HepG2 (cell line): ENCODE results near the gene ZNF526. TPM values are rescaled to one million over a fixed set of nuclear protein-coding genes. Genes with fewer than 3 reads are reported as not detected.

ENCODE experiments used
- CAMTA2 ChIP-seq: sonication (generic); formaldehyde crosslinking; IDR thresholded peaks from 2 replicates; pipeline ENCODE4 v1.4.0; 2020; ENCODE audit warnings: mild to moderate bottlenecking, missing genetic modification reagents, borderline replicate concordance
- DNMT1 ChIP-seq: sonication (generic); formaldehyde crosslinking; IDR thresholded peaks from 2 replicates; pipeline ENCODE4 v1.5.1; 2020; ENCODE audit warnings: mild to moderate bottlenecking, missing genetic modification reagents
- GTF2F1 ChIP-seq: fragments of 150-350 bp; IDR thresholded peaks from 2 replicates; pipeline ENCODE4 v1.6.1; 2014; ENCODE audit warnings: low read length
- GTF3A ChIP-seq: sonication (generic); formaldehyde crosslinking; conservative IDR thresholded peaks from 2 replicates; pipeline ENCODE4 v1.4.0; 2020; ENCODE audit warnings: mild to moderate bottlenecking, missing genetic modification reagents
- HDAC2 ChIP-seq: sonication (generic); formaldehyde crosslinking; IDR thresholded peaks from 2 replicates; pipeline ENCODE4 v1.4.0; 2020; ENCODE audit warnings: missing genetic modification reagents
- MED1 ChIP-seq: sonication (generic); formaldehyde crosslinking; IDR thresholded peaks from 2 replicates; pipeline ENCODE4 v1.4.0; 2020; ENCODE audit warnings: missing genetic modification reagents
- MXI1 ChIP-seq: IDR thresholded peaks from 3 replicates; pipeline ENCODE4 v1.6.1; 2012; ENCODE audit warnings: low read depth, low read length, inconsistent platforms, borderline replicate concordance
- PCBP1 ChIP-seq: fragments of 200-400 bp; formaldehyde crosslinking; IDR thresholded peaks from 2 replicates; pipeline ENCODE4 v1.6.1; 2017; ENCODE audit warnings: mild to moderate bottlenecking, low read depth, low read length, borderline replicate concordance
- PHF20 ChIP-seq: sonication (generic); formaldehyde crosslinking; IDR thresholded peaks from 2 replicates; pipeline ENCODE4 v1.5.0; 2020; ENCODE audit warnings: mild to moderate bottlenecking, missing genetic modification reagents
- RAD51 ChIP-seq: fragments of 450-650 bp; IDR thresholded peaks from 2 replicates; pipeline ENCODE4 v1.6.1; 2016; ENCODE audit warnings: borderline replicate concordance
- RORA ChIP-seq: sonication (generic); formaldehyde crosslinking; IDR thresholded peaks from 2 replicates; pipeline ENCODE4 v1.5.0; 2020; ENCODE audit warnings: mild to moderate bottlenecking, missing genetic modification reagents, moderate library complexity
- SIN3A ChIP-seq: IDR thresholded peaks from 2 replicates; pipeline ENCODE4 v1.6.1; 2011; ENCODE audit warnings: low read depth, mild to moderate bottlenecking, control low read depth, low read length, borderline replicate concordance
- SP4 ChIP-seq: sonication (generic); formaldehyde crosslinking; IDR thresholded peaks from 2 replicates; pipeline ENCODE4 v1.8.1; 2023; ENCODE audit warnings: mild to moderate bottlenecking, missing genetic modification reagents
- SRSF9 ChIP-seq: fragments of 200-400 bp; formaldehyde crosslinking; IDR thresholded peaks from 2 replicates; pipeline ENCODE4 v1.6.1; 2018; ENCODE audit warnings: borderline replicate concordance, mild to moderate bottlenecking, low read depth, low read length; ENCODE audit not compliant: insufficient read depth, poor library complexity, severe bottlenecking
- WIZ ChIP-seq: sonication (generic); formaldehyde crosslinking; IDR thresholded peaks from 2 replicates; pipeline ENCODE4 v1.5.1; 2020; ENCODE audit warnings: mild to moderate bottlenecking, missing genetic modification reagents
- ZMYM4 ChIP-seq: sonication (generic); formaldehyde crosslinking; IDR thresholded peaks from 2 replicates; pipeline ENCODE4 v1.8.1; 2023; ENCODE audit warnings: mild to moderate bottlenecking, missing genetic modification reagents
- ZNF121 ChIP-seq: sonication (generic); formaldehyde crosslinking; IDR thresholded peaks from 2 replicates; pipeline ENCODE4 v1.5.0; 2020; ENCODE audit warnings: mild to moderate bottlenecking, missing genetic modification reagents
- ZNF44 ChIP-seq: sonication (generic); formaldehyde crosslinking; IDR thresholded peaks from 2 replicates; pipeline ENCODE4 v1.5.1; 2020; ENCODE audit warnings: mild to moderate bottlenecking, missing genetic modification reagents
- ZNF451 ChIP-seq: sonication (generic); formaldehyde crosslinking; IDR thresholded peaks from 2 replicates; pipeline ENCODE4 v1.5.0; 2020; ENCODE audit warnings: mild to moderate bottlenecking, missing genetic modification reagents
- ZNF615 ChIP-seq: sonication (generic); formaldehyde crosslinking; IDR thresholded peaks from 2 replicates; pipeline ENCODE4 v1.5.0; 2020; ENCODE audit warnings: mild to moderate bottlenecking, missing genetic modification reagents, borderline replicate concordance
- ZNF780A ChIP-seq: sonication (generic); formaldehyde crosslinking; IDR thresholded peaks from 2 replicates; pipeline ENCODE4 v1.8.0; 2022; ENCODE audit warnings: mild to moderate bottlenecking, missing genetic modification reagents, moderate library complexity
- polyA plus RNA-seq, 8 experiments: library from polyadenylated mRNA; depleted of rRNA in 3 of 8; stranded (reverse) in 7 of 8; unstranded in 1 of 8; fragments of >200 nt; fragmentation: Illumina TruSeq in 4 of 8; extraction: Trizol in 4 of 8; gene quantifications; 2 replicates each; pipeline versions ENCODE4 v1.2.1 to v1.2.3, GENCODE V29; 2011 to 2016; ENCODE audit warnings: low read depth in 4 of 8, missing spikeins in 1 of 8, mixed read lengths in 1 of 8; ENCODE audit not compliant: insufficient read depth in 1 of 8
- total RNA-seq, 5 experiments: library from RNA; depleted of rRNA; stranded (reverse); fragments of >200 nt; fragmentation: Illumina TruSeq; extraction: Trizol; gene quantifications; 2 replicates each; pipeline ENCODE4 v1.2.3, GENCODE V29; 2016; ENCODE audit warnings: low read depth in 1 of 5
- TF ChIP-seq, protein P1 (sequence below): IDR thresholded peaks from 2 replicates; pipeline ENCODE4 v1.6.1; 2012; ENCODE audit warnings: low read length, improper control_type of control experiment
- TF ChIP-seq, protein P2 (sequence below): conservative IDR thresholded peaks from 2 replicates; pipeline ENCODE4 v1.6.1; 2018; ENCODE audit warnings: missing genetic modification reagents
- TF ChIP-seq, protein P3 (sequence below): sonication (generic); formaldehyde crosslinking; IDR thresholded peaks from 2 replicates; pipeline ENCODE4 v1.5.1; 2020; ENCODE audit warnings: mild to moderate bottlenecking, moderate library complexity, missing genetic modification reagents

Gene ZNF526
- total and polyA plus RNA-seq, 2 of the 13 experiments (the other 11 are each of a cell fraction or from before 2014, with no cell fraction given) = 3.3 to 8.4 TPM

DNA sequence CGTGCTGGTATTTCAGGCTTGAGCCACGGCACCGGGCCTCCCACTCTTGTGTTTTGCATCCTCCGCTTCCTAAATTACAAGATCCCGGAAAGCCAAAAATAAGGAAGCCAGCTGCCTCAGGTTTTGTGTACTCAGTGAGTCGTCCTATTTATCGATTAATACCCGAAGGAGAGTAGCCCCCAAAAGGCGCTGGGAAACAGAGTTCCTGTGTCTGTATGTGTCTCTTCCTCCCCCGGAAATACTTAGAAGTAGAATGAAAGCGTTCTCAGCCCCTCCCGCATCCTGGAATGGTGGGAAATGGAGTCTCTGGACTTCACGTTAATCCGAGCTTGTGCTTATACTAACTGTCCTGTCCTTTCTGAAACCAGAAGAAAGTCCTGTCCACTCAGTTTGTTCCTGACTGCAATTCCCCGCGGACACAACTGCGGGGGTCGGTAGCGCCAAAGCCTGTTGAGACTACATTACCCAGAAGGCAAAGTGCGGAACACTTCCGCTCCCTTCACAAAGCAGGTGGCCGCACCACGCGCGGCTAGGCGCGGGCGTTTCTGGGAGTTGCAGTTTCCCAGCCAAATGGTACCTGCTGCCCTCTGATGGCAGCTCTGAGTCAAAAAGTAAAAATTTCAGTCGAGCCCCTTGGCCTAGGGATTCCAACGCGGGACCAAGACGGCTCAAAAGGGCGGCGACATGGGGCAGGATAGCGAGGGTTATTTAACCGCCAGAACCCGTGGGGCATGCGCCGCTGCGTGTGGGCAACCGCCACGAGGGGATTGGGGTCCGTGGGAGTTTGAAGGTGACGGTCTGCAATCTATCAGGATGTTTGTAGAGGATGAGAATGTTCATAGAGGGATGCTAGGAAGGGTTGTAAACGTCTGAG lies 24.5 kb downstream of the ZNF526 start (continued):
- TF ChIP-seq WIZ (CRISPR knock-in tag) (no peak), MED1 (CRISPR knock-in tag) (peak; percentile 49; the same call in 1 of the 2 replicates), SP4 (CRISPR knock-in tag) (0 out of 2 replicates have a peak, but pooled peaks have one; percentile 61), ZNF44 (CRISPR knock-in tag) (no peak; the same call in 1 of the 2 replicates), CAMTA2 (CRISPR knock-in tag) (no peak), ZNF615 (no peak), GTF3A (CRISPR knock-in tag) (no peak), ZNF780A (no peak), SIN3A (no peak; the same call in 1 of the 2 replicates), MXI1 (peak; percentile 91; the same call in 2 of the 3 replicates), SRSF9 (no peak), RAD51 (no peak), PHF20 (CRISPR knock-in tag) (peak; percentile 59; the same call in 1 of the 2 replicates), PCBP1 (0 out of 2 replicates have a peak, but pooled peaks have one; percentile 73), RORA (CRISPR knock-in tag) (no peak), ZNF451 (no peak), ZNF121 (CRISPR knock-in tag) (no peak; the same call in 1 of the 2 replicates), GTF2F1 (no peak), DNMT1 (CRISPR knock-in tag) (no peak), HDAC2 (CRISPR knock-in tag) (no peak), ZMYM4 (no peak)
- TF ChIP-seq, protein P1, sequence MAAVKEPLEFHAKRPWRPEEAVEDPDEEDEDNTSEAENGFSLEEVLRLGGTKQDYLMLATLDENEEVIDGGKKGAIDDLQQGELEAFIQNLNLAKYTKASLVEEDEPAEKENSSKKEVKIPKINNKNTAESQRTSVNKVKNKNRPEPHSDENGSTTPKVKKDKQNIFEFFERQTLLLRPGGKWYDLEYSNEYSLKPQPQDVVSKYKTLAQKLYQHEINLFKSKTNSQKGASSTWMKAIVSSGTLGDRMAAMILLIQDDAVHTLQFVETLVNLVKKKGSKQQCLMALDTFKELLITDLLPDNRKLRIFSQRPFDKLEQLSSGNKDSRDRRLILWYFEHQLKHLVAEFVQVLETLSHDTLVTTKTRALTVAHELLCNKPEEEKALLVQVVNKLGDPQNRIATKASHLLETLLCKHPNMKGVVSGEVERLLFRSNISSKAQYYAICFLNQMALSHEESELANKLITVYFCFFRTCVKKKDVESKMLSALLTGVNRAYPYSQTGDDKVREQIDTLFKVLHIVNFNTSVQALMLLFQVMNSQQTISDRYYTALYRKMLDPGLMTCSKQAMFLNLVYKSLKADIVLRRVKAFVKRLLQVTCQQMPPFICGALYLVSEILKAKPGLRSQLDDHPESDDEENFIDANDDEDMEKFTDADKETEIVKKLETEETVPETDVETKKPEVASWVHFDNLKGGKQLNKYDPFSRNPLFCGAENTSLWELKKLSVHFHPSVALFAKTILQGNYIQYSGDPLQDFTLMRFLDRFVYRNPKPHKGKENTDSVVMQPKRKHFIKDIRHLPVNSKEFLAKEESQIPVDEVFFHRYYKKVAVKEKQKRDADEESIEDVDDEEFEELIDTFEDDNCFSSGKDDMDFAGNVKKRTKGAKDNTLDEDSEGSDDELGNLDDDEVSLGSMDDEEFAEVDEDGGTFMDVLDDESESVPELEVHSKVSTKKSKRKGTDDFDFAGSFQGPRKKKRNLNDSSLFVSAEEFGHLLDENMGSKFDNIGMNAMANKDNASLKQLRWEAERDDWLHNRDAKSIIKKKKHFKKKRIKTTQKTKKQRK = no peak
- TF ChIP-seq, protein P2, sequence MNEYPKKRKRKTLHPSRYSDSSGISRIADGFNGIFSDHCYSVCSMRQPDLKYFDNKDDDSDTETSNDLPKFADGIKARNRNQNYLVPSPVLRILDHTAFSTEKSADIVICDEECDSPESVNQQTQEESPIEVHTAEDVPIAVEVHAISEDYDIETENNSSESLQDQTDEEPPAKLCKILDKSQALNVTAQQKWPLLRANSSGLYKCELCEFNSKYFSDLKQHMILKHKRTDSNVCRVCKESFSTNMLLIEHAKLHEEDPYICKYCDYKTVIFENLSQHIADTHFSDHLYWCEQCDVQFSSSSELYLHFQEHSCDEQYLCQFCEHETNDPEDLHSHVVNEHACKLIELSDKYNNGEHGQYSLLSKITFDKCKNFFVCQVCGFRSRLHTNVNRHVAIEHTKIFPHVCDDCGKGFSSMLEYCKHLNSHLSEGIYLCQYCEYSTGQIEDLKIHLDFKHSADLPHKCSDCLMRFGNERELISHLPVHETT = 0 out of 2 replicates have a peak, but pooled peaks have one; percentile 47
- TF ChIP-seq, protein P3, sequence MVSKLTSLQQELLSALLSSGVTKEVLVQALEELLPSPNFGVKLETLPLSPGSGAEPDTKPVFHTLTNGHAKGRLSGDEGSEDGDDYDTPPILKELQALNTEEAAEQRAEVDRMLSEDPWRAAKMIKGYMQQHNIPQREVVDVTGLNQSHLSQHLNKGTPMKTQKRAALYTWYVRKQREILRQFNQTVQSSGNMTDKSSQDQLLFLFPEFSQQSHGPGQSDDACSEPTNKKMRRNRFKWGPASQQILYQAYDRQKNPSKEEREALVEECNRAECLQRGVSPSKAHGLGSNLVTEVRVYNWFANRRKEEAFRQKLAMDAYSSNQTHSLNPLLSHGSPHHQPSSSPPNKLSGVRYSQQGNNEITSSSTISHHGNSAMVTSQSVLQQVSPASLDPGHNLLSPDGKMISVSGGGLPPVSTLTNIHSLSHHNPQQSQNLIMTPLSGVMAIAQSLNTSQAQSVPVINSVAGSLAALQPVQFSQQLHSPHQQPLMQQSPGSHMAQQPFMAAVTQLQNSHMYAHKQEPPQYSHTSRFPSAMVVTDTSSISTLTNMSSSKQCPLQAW = no peak
